Activated CD8-positive, alpha-beta T cell treated with anti-CD3 and anti-CD28 coated beads, Interleukin-2, amount 10 ng/mL, durations not matched to agents 7 days and 5 days (primary cell): ENCODE results near the gene WFDC1. TPM values are rescaled to one million over a fixed set of nuclear protein-coding genes. Genes with fewer than 3 reads are reported as not detected.

Experiments used
- ATAC-seq: fragments of 150-1000 bp; cut with Tn5 transposase; one replicate; pipeline ENCODE4 v1.10.0; 2021; ENCODE audit warnings: moderate library complexity
- CTCF ChIA-PET: fragments of 350-600 bp; sonication (Branson Sonifier 250); formaldehyde crosslinking; loops from one replicate; lab custom pipeline; 2021; ENCODE audit warnings: antibody characterized with exemption; lab: Charles Lee
- POLR2A ChIA-PET: fragments of 350-600 bp; sonication (Branson Sonifier 250); formaldehyde crosslinking; loops from one replicate; lab custom pipeline; 2021; ENCODE audit warnings: antibody characterized with exemption; lab: Charles Lee
- DNase-seq: peaks from one replicate; pipeline ENCODE4 v3.0.0-alpha.2; 2020
- H3K27ac Mint-ChIP-seq: one replicate; pipeline ENCODE4 v1.8.0; 2021; ENCODE audit warnings: mild to moderate bottlenecking, mixed read lengths
- H3K27me3 Mint-ChIP-seq: one replicate; pipeline ENCODE4 v1.8.0; 2021; ENCODE audit warnings: low read depth, mixed read lengths
- H3K36me3 Mint-ChIP-seq: one replicate; pipeline ENCODE4 v1.8.0; 2021; ENCODE audit warnings: low read depth, mixed read lengths
- H3K4me1 Mint-ChIP-seq: one replicate; pipeline ENCODE4 v1.8.0; 2021; ENCODE audit warnings: low read depth, mixed read lengths
- H3K4me3 Mint-ChIP-seq: one replicate; pipeline ENCODE4 v1.8.0; 2021; ENCODE audit warnings: mild to moderate bottlenecking, mixed read lengths
- H3K9me3 Mint-ChIP-seq: one replicate; pipeline ENCODE4 v1.8.0; 2022; ENCODE audit warnings: mixed read lengths; ENCODE audit not compliant: insufficient read depth
- total RNA-seq, 2 experiments: library from RNA; stranded (reverse); gene quantifications; one replicate each; pipeline ENCODE4 v1.2.3, GENCODE V29; 2021

The WFDC1 gene
- total RNA-seq, 2 experiments from 2014 or later = not detected

DNA sequence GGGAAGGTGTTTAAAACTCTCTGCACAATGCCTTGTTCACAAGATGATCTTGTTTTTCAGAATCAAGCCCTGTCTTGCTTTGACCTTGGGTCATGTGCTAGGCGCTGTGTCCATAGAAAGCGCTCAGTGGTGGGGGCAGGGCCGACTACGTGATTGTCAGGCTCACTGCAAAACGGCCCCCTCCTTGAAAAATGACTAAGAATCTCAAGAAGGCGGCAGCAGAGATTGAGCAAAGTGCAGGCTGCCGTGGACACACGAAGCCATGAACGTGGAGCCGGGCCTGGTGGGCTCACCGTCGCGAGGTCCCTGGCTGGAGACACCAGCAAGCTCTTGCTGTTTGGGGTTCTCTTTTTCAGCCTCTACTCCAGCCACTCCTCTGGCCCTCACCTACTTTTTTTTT, 83.9 kb downstream of the WFDC1 start:
- no peak for ATAC-seq
- Mint-ChIP-seq H3K27ac (no peak overlapping the region), H3K4me1 (peaks cover 12% of the 10 kb centered on the region), H3K9me3 (no peaks in the 10 kb centered on the region), H3K36me3 (no peaks in the 10 kb centered on the region), H3K4me3 (no peak overlapping the region), H3K27me3 (peaks cover 23% of the 10 kb centered on the region)
- ChIA-PET POLR2A (no interaction called here), CTCF (no interaction called here)
- no peak for DNase-seq

DNA sequence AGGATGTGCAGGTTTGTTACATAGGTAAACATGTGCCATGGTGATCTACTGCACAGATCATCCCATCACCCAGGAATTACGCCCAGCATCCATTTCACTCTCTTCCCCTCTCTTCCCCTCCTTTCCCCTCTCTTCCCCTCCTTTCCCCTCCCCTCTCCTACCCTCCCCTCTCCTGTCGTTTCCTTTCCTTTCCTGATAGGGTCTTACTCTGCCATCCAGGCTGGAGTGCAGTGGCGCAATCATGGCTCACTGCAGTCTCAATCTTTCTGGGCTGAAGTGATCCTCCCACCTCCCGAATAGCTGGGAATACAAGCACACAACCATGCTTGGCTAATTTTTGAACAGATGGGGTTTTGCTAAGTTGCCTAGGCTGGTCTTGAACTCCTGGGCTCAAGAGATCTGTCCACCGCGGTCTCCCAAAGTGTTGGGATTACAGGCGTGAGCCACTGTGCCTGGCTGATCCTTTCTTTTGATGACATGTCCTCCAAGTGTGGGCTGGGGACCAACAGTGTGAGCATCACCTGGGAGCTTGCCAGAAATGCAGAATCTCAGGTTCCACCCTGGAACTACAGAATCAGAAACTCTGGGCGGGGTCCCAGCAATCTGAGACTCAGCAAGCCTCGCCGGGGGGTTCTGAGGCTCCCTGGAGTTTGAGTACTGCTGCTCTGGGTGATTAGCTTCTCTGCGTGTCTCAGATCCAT, 84.5 kb downstream of the WFDC1 start:
- ATAC-seq = no peak
- H3K4me1 Mint-ChIP-seq = peaks cover 12% of the 10 kb centered on the region
- H3K27ac Mint-ChIP-seq = no peak overlapping the region
- CTCF ChIA-PET = no interaction called here
- POLR2A ChIA-PET = no interaction called here
- H3K36me3 Mint-ChIP-seq = no peaks in the 10 kb centered on the region
- H3K4me3 Mint-ChIP-seq = no peak overlapping the region
- H3K9me3 Mint-ChIP-seq = peaks cover 2% of the 10 kb centered on the region
- peaks cover 19% of the 10 kb centered on the region for H3K27me3 Mint-ChIP-seq
- no peak for DNase-seq

Other genes with a start within 250 kb of the WFDC1 start
- gene MBTPS1, start 177.9 kb upstream of the WFDC1 start, total RNA-seq = 10 to 100 TPM; 49.3 to 52.7 TPM
- gene HSDL1, start 149.7 kb upstream of the WFDC1 start, total RNA-seq = 10 to 100 TPM; 10.4 to 12.3 TPM
- not detected for gene DNAAF1, start 149.6 kb upstream of the WFDC1 start, total RNA-seq
- gene TAF1C, start 107.8 kb upstream of the WFDC1 start, total RNA-seq = 10 to 100 TPM; 53.4 to 62.3 TPM
- gene ADAD2, start 103.7 kb upstream of the WFDC1 start, total RNA-seq = under 1 TPM in 1 of 2 experiments, not detected in 1; 0.18 TPM
- not detected for gene KCNG4, start 54.9 kb upstream of the WFDC1 start, total RNA-seq
- gene ATP2C2, start 73.7 kb downstream of the WFDC1 start, total RNA-seq = not detected
- gene MEAK7, start 209.8 kb downstream of the WFDC1 start, total RNA-seq = 10 to 100 TPM; 62.3 to 72.4 TPM